HL-60 (cell line): Measurements from ENCODE around the gene NNMT.

Experiments used
- DNase-seq, 2 experiments: peaks; one replicate each; pipeline ENCODE4 v3.0.0-alpha.2; 2010 to 2020; ENCODE audit warnings: low read depth in 1 of 2, low spot score in 1 of 2
- H3K27ac ChIP-seq: fragments of 250-450 bp; sonication (Bioruptor Pico); replicated peaks from 2 replicates; pipeline ENCODE4 v1.5.1; 2020; ENCODE audit warnings: mild to moderate bottlenecking, moderate library complexity
- H3K27me3 ChIP-seq: fragments of 250-450 bp; sonication (Bioruptor Pico); 2 replicates; pipeline ENCODE4 v1.5.1; 2021; ENCODE audit warnings: mild to moderate bottlenecking, moderate library complexity; ENCODE audit not compliant: insufficient read depth, poor library complexity, severe bottlenecking
- H3K4me3 ChIP-seq: replicated peaks from 2 replicates; pipeline ENCODE4 v1.5.1; 2011; ENCODE audit warnings: mild to moderate bottlenecking, control low read depth, low read length; ENCODE audit not compliant: insufficient read depth
- GABPA ChIP-seq: IDR thresholded peaks from 2 replicates; pipeline ENCODE4 v1.6.1; 2012; ENCODE audit warnings: low read depth
- POLR2AphosphoS5 ChIP-seq: IDR thresholded peaks from 2 replicates; pipeline ENCODE4 v1.6.1; 2012; ENCODE audit warnings: low read depth
- SPI1 ChIP-seq: IDR thresholded peaks from 2 replicates; pipeline ENCODE4 v1.6.1; 2012; ENCODE audit warnings: low read depth, mild to moderate bottlenecking, borderline replicate concordance
- TF ChIP-seq, protein P1 (sequence below): IDR thresholded peaks from one replicate; pipeline ENCODE4 v1.5.1; 2011; ENCODE audit warnings: low read length, control low read depth, inconsistent platforms; ENCODE audit not compliant: insufficient read depth
- TF ChIP-seq, protein P2 (sequence below): IDR thresholded peaks from 2 replicates; pipeline ENCODE4 v1.6.1; 2012; ENCODE audit warnings: low read depth; ENCODE audit not compliant: insufficient replicate concordance

The NNMT gene

DNA sequence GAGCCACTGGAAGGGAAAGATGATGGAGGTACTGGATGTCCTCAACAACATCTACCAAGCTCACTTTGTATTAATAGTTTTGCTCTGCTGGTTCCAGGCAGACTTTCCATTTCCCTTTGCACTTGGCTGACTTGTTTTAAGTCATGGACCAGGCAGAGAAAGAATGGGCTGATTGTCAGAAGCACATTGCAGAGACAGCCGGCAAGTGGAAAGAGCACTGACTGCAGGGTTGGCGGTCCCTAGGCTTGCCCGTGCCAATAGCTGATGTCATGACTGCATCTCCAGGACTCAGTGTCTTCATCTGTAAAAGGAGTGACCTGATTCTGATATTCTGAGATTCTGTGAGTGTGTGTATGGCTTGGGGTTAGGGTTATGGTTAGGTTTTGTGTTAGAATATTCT, 20.9 kb upstream of the NNMT start:
- Histone ChIP-seq H3K27me3 (peaks cover 21% of the 10 kb centered on the region), H3K27ac (no peak overlapping the region), H3K4me3 (no peak overlapping the region)
- DNase-seq = no peak
- TF ChIP-seq, protein P1, sequence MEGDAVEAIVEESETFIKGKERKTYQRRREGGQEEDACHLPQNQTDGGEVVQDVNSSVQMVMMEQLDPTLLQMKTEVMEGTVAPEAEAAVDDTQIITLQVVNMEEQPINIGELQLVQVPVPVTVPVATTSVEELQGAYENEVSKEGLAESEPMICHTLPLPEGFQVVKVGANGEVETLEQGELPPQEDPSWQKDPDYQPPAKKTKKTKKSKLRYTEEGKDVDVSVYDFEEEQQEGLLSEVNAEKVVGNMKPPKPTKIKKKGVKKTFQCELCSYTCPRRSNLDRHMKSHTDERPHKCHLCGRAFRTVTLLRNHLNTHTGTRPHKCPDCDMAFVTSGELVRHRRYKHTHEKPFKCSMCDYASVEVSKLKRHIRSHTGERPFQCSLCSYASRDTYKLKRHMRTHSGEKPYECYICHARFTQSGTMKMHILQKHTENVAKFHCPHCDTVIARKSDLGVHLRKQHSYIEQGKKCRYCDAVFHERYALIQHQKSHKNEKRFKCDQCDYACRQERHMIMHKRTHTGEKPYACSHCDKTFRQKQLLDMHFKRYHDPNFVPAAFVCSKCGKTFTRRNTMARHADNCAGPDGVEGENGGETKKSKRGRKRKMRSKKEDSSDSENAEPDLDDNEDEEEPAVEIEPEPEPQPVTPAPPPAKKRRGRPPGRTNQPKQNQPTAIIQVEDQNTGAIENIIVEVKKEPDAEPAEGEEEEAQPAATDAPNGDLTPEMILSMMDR = no peak
- no peak for TF ChIP-seq POLR2AphosphoS5

DNA sequence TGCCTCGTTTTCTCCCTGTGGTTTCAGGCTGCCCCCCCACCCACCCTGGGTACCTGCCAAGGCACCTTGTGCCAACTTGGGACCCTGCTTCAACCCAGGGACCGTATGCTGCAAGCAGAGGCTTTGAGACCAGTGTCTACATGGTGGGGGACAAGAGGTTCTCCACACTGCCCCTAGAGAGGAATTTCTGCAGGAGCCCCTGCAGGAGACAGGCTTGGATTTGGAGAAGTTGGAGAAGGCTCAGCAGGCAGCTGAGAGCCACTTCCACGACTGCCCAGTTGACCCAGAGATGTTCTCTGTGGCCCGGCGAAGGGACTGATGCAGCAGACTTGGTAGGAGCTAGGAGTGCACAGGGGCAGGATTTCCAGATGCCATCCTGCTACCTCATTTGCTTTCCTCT, 20.1 kb upstream of the NNMT start:
- no peak overlapping the region for H3K4me3 ChIP-seq
- no peak for DNase-seq
- TF ChIP-seq, protein P2, sequence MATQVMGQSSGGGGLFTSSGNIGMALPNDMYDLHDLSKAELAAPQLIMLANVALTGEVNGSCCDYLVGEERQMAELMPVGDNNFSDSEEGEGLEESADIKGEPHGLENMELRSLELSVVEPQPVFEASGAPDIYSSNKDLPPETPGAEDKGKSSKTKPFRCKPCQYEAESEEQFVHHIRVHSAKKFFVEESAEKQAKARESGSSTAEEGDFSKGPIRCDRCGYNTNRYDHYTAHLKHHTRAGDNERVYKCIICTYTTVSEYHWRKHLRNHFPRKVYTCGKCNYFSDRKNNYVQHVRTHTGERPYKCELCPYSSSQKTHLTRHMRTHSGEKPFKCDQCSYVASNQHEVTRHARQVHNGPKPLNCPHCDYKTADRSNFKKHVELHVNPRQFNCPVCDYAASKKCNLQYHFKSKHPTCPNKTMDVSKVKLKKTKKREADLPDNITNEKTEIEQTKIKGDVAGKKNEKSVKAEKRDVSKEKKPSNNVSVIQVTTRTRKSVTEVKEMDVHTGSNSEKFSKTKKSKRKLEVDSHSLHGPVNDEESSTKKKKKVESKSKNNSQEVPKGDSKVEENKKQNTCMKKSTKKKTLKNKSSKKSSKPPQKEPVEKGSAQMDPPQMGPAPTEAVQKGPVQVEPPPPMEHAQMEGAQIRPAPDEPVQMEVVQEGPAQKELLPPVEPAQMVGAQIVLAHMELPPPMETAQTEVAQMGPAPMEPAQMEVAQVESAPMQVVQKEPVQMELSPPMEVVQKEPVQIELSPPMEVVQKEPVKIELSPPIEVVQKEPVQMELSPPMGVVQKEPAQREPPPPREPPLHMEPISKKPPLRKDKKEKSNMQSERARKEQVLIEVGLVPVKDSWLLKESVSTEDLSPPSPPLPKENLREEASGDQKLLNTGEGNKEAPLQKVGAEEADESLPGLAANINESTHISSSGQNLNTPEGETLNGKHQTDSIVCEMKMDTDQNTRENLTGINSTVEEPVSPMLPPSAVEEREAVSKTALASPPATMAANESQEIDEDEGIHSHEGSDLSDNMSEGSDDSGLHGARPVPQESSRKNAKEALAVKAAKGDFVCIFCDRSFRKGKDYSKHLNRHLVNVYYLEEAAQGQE = no peak
- TF ChIP-seq POLR2AphosphoS5 (no peak), GABPA (no peak), SPI1 (no peak)
- TF ChIP-seq, protein P1 = no peak
- H3K27me3 ChIP-seq = peaks cover 19% of the 10 kb centered on the region
- no peak overlapping the region for H3K27ac ChIP-seq

DNA sequence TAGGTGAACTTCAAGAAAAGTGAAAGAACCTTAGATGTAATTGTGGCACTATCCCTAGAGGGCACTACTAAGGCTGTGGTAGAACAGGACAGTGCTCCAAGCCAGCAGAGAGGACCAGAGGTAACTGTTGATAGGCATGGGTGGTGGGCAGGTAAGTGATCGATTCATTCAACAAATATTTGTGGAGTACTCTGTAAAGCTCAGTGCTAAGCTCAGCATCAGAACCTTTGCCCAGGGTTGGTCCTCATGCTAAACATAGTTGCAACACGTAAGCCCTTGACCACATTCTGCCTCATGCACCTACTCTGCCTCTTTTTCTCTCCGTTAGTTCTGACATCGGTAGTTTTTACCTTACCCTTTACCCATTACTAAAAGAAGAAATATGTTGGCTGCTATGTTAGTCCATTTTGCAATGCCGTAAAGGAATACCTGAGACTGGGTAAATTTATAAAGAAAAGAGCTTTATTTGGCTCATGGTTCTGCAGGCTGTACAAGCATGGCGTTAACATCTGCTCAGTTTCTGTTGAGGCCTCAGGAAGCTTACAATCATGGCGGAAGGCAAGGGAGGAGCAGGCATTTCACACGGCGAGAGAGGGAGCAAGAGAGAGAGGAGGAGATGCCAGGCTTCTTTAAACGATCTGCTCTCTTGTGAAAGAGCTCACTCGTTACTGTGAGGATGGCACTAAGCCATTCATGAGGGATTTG, 18.4 kb upstream of the NNMT start:
- H3K4me3 ChIP-seq = no peak overlapping the region
- H3K27ac ChIP-seq = no peak overlapping the region
- no peak for DNase-seq
- TF ChIP-seq, protein P2 = no peak
- TF ChIP-seq, protein P1 = no peak
- TF ChIP-seq SPI1 (no peak), POLR2AphosphoS5 (no peak), GABPA (no peak)
- H3K27me3 ChIP-seq = peaks cover 11% of the 10 kb centered on the region

DNA sequence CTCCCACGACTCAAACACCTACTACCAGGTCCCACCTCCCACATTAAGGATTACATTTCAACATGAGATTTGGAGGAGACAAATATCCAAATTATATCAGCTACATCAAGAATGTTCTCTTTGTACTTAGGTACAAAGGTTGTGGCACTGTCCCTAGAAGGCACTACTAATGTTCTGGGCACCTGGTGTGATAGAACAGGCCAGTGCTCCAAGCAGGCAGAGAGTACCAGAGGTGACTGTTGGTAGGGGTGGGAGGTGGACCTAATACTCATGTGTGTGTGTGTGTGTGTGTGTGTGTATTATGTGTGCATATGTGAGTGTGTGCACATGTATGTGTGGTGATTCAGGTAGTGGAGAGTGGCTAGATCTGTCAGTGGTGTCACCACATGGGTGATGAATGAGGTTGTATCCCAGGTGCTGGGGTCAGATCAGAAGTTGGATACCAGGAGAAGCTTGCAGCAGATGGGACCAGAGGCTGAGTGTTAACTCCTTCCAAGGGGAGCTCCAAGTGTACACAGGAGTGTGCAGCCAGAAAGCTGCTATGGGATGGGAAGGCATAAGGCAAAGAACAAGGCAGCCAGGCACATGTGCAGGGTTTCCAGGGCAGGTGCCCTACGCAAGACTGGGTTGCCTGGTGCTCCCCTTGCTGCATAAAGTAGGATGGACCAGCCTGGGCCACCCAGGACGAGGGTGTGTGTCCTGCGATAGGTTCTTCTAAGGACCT, 17.7 kb upstream of the NNMT start:
- Histone ChIP-seq H3K27me3 (peaks cover 4% of the 10 kb centered on the region), H3K27ac (no peak overlapping the region), H3K4me3 (no peak overlapping the region)
- DNase-seq = no peak
- no peak for TF ChIP-seq POLR2AphosphoS5
- TF ChIP-seq SPI1 = no peak
- TF ChIP-seq GABPA = no peak
- TF ChIP-seq, protein P2 = no peak
- TF ChIP-seq, protein P1 = no peak
